HepG2 (cell line): ENCODE results near the gene TFAM. TPM values are rescaled to one million over a fixed set of nuclear protein-coding genes. Genes with fewer than 3 reads are reported as not detected.
A peak's percentile ranks its signal among the peaks of the same experiment; 100 is the strongest.

Source experiments
- ATF1 ChIP-seq: IDR thresholded peaks from 2 replicates; pipeline ENCODE4 v1.6.1; 2016; ENCODE audit warnings: mild to moderate bottlenecking, control low read depth
- CBX5 ChIP-seq: sonication (generic); formaldehyde crosslinking; IDR thresholded peaks from 2 replicates; pipeline ENCODE4 v1.4.0; 2020; ENCODE audit warnings: missing genetic modification reagents, borderline replicate concordance
- DR1 ChIP-seq: sonication (generic); formaldehyde crosslinking; IDR thresholded peaks from 2 replicates; pipeline ENCODE4 v1.8.0; 2021; ENCODE audit warnings: mild to moderate bottlenecking, missing genetic modification reagents, inconsistent platforms
- ELF1 ChIP-seq: sonication (generic); formaldehyde crosslinking; IDR thresholded peaks from 2 replicates; pipeline ENCODE4 v1.4.0; 2020; ENCODE audit warnings: missing genetic modification reagents
- ELF4 ChIP-seq: sonication (generic); formaldehyde crosslinking; IDR thresholded peaks from 2 replicates; pipeline ENCODE4 v1.5.0; 2020; ENCODE audit warnings: missing genetic modification reagents, mild to moderate bottlenecking, moderate library complexity, borderline replicate concordance
- FOXO1 ChIP-seq: sonication (generic); formaldehyde crosslinking; IDR thresholded peaks from 2 replicates; pipeline ENCODE4 v1.4.0; 2020; ENCODE audit warnings: missing genetic modification reagents
- GLI4 ChIP-seq: sonication (generic); formaldehyde crosslinking; IDR thresholded peaks from 2 replicates; pipeline ENCODE4 v1.5.1; 2020; ENCODE audit warnings: missing genetic modification reagents, mild to moderate bottlenecking, moderate library complexity, borderline replicate concordance
- MLLT10 ChIP-seq: sonication (generic); formaldehyde crosslinking; IDR thresholded peaks from 2 replicates; pipeline ENCODE4 v1.4.0; 2020; ENCODE audit warnings: missing genetic modification reagents
- NR2F1 ChIP-seq, 2 experiments: fragments of 450-650 bp in 1 of 2; formaldehyde crosslinking in 1 of 2; IDR thresholded peaks; 2 replicates each; pipeline versions ENCODE4 v1.5.0 to v1.6.1; 2016 to 2020; ENCODE audit warnings: mild to moderate bottlenecking in 1 of 2, missing compliant biosample characterization in 1 of 2, missing genetic modification reagents in 1 of 2, moderate library complexity in 1 of 2
- NR2F6 ChIP-seq, 2 experiments: IDR thresholded peaks; 2 replicates each; pipeline ENCODE4 v1.6.1; 2016; ENCODE audit warnings: antibody characterized with exemption in 1 of 2, mild to moderate bottlenecking in 1 of 2
- RFX3 ChIP-seq: IDR thresholded peaks from 2 replicates; pipeline ENCODE4 v1.6.1; 2016; ENCODE audit warnings: missing biosample characterization, missing genetic modification reagents
- TBX2 ChIP-seq: sonication (generic); formaldehyde crosslinking; IDR thresholded peaks from 2 replicates; pipeline ENCODE4 v1.5.0; 2020; ENCODE audit warnings: missing genetic modification reagents, mild to moderate bottlenecking, borderline replicate concordance
- ZBTB37 ChIP-seq: sonication (generic); formaldehyde crosslinking; IDR thresholded peaks from 2 replicates; pipeline ENCODE4 v1.4.0; 2020; ENCODE audit warnings: mild to moderate bottlenecking, missing genetic modification reagents
- ZFAT ChIP-seq: sonication (generic); formaldehyde crosslinking; conservative IDR thresholded peaks from 2 replicates; pipeline ENCODE4 v1.8.1; 2023; ENCODE audit warnings: missing genetic modification reagents, inconsistent platforms
- ZKSCAN8 ChIP-seq: IDR thresholded peaks from 2 replicates; pipeline ENCODE4 v1.6.1; 2016; ENCODE audit warnings: borderline replicate concordance, missing genetic modification reagents, missing compliant biosample characterization
- ZNF564 ChIP-seq: sonication (generic); formaldehyde crosslinking; IDR thresholded peaks from 2 replicates; pipeline ENCODE4 v1.8.1; 2023; ENCODE audit warnings: mild to moderate bottlenecking, missing genetic modification reagents
- ZNF589 ChIP-seq: sonication (generic); formaldehyde crosslinking; conservative IDR thresholded peaks from 2 replicates; pipeline ENCODE4 v1.8.0; 2022; ENCODE audit warnings: mild to moderate bottlenecking, moderate library complexity, missing genetic modification reagents
- ZNF646 ChIP-seq: sonication (generic); formaldehyde crosslinking; IDR thresholded peaks from 2 replicates; pipeline ENCODE4 v1.9.0; 2021; ENCODE audit warnings: mild to moderate bottlenecking, missing genetic modification reagents
- ZNF704 ChIP-seq: sonication (generic); formaldehyde crosslinking; IDR thresholded peaks from 2 replicates; pipeline ENCODE4 v1.8.1; 2023; ENCODE audit warnings: mild to moderate bottlenecking, inconsistent platforms, moderate library complexity, missing genetic modification reagents, borderline replicate concordance
- ZNF780A ChIP-seq: sonication (generic); formaldehyde crosslinking; IDR thresholded peaks from 2 replicates; pipeline ENCODE4 v1.8.0; 2022; ENCODE audit warnings: mild to moderate bottlenecking, missing genetic modification reagents, moderate library complexity
- polyA plus RNA-seq, 8 experiments: library from polyadenylated mRNA; depleted of rRNA in 3 of 8; stranded (reverse) in 7 of 8; unstranded in 1 of 8; fragments of >200 nt; fragmentation: Illumina TruSeq in 4 of 8; extraction: Trizol in 4 of 8; gene quantifications; 2 replicates each; pipeline versions ENCODE4 v1.2.1 to v1.2.3, GENCODE V29; 2011 to 2016; ENCODE audit warnings: low read depth in 4 of 8, missing spikeins in 1 of 8, mixed read lengths in 1 of 8; ENCODE audit not compliant: insufficient read depth in 1 of 8
- total RNA-seq, 5 experiments: library from RNA; depleted of rRNA; stranded (reverse); fragments of >200 nt; fragmentation: Illumina TruSeq; extraction: Trizol; gene quantifications; 2 replicates each; pipeline ENCODE4 v1.2.3, GENCODE V29; 2016; ENCODE audit warnings: low read depth in 1 of 5

Gene TFAM
- total and polyA plus RNA-seq, 2 of the 13 experiments (the other 11 are each of a cell fraction or from before 2014, with no cell fraction given): 18.4 to 125 TPM

- TF ChIP-seq GLI4 (CRISPR knock-in tag) (peak; percentile 73; the same call in 1 of the 2 replicates), MLLT10 (CRISPR knock-in tag) (no peak), ZNF564 (CRISPR knock-in tag) (no peak), ZBTB37 (CRISPR knock-in tag) (peak; percentile 62; the same call in 1 of the 2 replicates), DR1 (CRISPR knock-in tag) (peak; percentile 71; the same call in 1 of the 2 replicates), ZNF589 (CRISPR knock-in tag) (peak; percentile 71; the same call in 1 of the 2 replicates), TBX2 (CRISPR knock-in tag) (peak; percentile 69; the same call in 1 of the 2 replicates), NR2F6 (IDR thresholded peaks at IDR 0.05) (no peak; the same call in 1 of the 2 replicates), NR2F6 (CRISPR knock-in tag; IDR thresholded peaks at IDR 0.05) (no peak; the same call in 1 of the 2 replicates), ELF4 (no peak), RFX3 (no peak), CBX5 (peak; percentile 69), FOXO1 (no peak; the same call in 1 of the 2 replicates), ZFAT (CRISPR knock-in tag) (no peak), ZNF780A (peak; percentile 89), ATF1 (CRISPR knock-in tag) (0 out of 2 replicates have a peak, but pooled peaks have one; percentile 23), ZNF704 (CRISPR knock-in tag) (peak; percentile 91; the same call in 1 of the 2 replicates), ELF1 (peak; percentile 60), NR2F1 (CRISPR knock-in tag; IDR thresholded peaks at IDR 0.05) (0 out of 4 replicates have a peak, but pooled peaks of 1 of the 2 experiments have one; percentile 16), ZNF646 (CRISPR knock-in tag) (0 out of 2 replicates have a peak, but pooled peaks have one; percentile 44), ZKSCAN8 (CRISPR knock-in tag) (0 out of 2 replicates have a peak, but pooled peaks have one; percentile 59)
Measured at GRCh38 chr10:58384999-58385783, at the start of gene TFAM (continued).
